Measurements from ENCODE around the gene GIMAP8. TPM values are rescaled to one million over a fixed set of nuclear protein-coding genes. Genes with fewer than 3 reads are reported as not detected.

The GIMAP8 gene
- total RNA-seq, 2 experiments from 2014 or later: 2.9 to 3.8 TPM

DNA sequence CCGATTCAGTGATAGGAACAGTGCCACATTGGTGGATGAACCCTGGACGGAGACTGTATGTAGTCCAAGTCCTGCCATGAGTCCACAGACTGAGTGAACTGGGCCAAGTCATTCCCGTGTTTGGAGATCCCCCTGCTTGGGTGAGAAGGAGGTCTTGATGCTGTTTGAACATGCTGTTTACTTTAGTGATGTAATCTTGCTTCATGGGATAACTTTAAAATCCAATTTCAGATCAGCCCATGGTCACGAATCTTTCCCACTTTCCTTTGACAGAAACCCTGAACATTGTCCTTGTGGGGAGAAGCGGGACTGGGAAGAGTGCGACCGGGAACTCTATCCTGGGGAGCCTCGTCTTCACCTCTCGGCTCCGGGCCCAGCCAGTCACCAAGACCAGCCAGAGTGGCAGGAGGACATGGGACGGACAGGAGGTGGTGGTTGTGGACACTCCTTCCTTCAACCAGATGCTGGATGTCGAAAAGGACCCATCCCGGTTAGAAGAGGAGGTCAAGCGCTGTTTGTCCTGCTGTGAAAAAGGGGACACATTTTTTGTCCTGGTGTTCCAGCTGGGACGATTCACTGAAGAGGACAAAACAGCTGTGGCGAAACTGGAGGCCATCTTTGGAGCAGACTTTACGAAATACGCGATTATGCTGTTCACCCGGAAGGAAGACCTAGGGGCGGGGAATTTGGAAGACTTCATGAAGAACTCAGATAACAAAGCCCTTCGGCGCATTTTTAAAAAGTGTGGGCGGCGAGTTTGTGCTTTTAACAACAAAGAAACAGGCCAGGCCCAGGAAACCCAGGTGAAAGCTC is 26.6 kb downstream of the GIMAP8 start:
- Mint-ChIP-seq H3K27ac (peak overlapping the region; percentile 97), H3K4me3 (peak overlapping the region; percentile 25), H3K4me1 (ENCODE audit: low read depth) (peaks cover 93% of the 10 kb centered on the region), H3K27me3 (no peaks in the 10 kb centered on the region), H3K9me3 (peaks cover 9% of the 10 kb centered on the region), H3K36me3 (ENCODE audit: low read depth) (peaks cover 74% of the 10 kb centered on the region)
- DNase-seq (peak in 5 of 14 experiments; percentile 34 to 63 (median 39)), ATAC-seq (ENCODE audit: poor library complexity) (no peak)
- H3K4me1 ChIP-seq (ENCODE audit: insufficient read depth, low read length): peaks cover 76% of the 10 kb centered on the region
- no peaks in the 10 kb centered on the region for H3K27me3 ChIP-seq (ENCODE audit: control insufficient read depth in 1 of 2, insufficient read depth in 2 of 2, low read length in 2 of 2)
- H3K4me3 ChIP-seq (ENCODE audit: low read length): no peak overlapping the region
- peak overlapping the region; percentile 92 to 95 for H3K27ac ChIP-seq (ENCODE audit: low read depth in 1 of 2, low read length in 2 of 2)
- POLR2A ChIA-PET: interaction anchor here (0.7 to 10.4 kb wide), 6 partner anchors 11 to 269 kb away, joined by 3 to 312 read pairs (median 6); partner anchors contain the start of genes GIMAP7 and GIMAP8
- intact Hi-C loops (cut with DNase I, micrococcal nuclease): no loop called here
- CTCF ChIA-PET: interaction anchor here (0.9 to 1.9 kb wide), 2 partner anchors 28 to 37 kb away, joined by 4 read pairs; partner anchors contain the start of gene GIMAP7
- TF ChIP-seq, protein P1, sequence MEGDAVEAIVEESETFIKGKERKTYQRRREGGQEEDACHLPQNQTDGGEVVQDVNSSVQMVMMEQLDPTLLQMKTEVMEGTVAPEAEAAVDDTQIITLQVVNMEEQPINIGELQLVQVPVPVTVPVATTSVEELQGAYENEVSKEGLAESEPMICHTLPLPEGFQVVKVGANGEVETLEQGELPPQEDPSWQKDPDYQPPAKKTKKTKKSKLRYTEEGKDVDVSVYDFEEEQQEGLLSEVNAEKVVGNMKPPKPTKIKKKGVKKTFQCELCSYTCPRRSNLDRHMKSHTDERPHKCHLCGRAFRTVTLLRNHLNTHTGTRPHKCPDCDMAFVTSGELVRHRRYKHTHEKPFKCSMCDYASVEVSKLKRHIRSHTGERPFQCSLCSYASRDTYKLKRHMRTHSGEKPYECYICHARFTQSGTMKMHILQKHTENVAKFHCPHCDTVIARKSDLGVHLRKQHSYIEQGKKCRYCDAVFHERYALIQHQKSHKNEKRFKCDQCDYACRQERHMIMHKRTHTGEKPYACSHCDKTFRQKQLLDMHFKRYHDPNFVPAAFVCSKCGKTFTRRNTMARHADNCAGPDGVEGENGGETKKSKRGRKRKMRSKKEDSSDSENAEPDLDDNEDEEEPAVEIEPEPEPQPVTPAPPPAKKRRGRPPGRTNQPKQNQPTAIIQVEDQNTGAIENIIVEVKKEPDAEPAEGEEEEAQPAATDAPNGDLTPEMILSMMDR (IDR thresholded peaks at IDR 0.05): no peak
- H3K9me3 ChIP-seq (ENCODE audit: control insufficient read depth in 1 of 2, insufficient read depth in 1 of 2, low read length in 2 of 2): peaks cover 0 to 4% of the 10 kb centered on the region in 2 experiments
- peaks cover 62% of the 10 kb centered on the region for H3K36me3 ChIP-seq (ENCODE audit: insufficient read depth, low read length)

DNA sequence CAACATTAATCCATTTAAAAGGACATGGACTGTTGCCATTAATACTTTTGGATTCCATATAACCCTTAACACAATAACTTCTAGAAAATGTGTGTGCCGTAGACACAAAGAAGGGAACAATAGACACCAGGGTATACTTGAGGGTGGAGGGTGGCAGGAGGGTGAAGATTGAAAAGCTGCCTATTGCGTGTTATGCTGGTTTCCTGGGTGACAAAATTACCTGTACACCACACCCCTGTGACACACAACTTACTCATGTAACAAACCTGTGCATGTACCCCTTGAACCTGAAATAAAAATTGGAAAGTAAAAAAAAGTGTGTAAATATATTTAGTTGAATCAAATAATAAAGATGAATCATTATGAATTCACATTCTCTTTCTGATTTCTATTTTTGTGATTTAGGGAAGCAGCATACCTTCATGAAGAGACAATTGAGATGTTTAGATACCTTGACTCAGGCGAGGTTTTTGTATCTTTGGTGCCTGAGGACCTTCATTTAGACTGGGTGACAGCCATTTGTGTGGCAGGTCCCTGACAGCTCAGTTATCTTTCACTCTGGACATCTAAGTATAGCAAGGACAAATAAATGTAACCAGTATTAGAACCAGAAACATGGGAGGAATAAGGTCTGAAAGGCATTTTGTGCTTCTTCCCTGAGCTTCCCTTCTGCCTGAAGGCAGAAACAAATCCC is 28.7 kb downstream of the GIMAP8 start:
- Mint-ChIP-seq H3K36me3 (ENCODE audit: low read depth) (peaks cover 53% of the 10 kb centered on the region), H3K27ac (peak overlapping the region; percentile 97), H3K9me3 (peaks cover 9% of the 10 kb centered on the region), H3K4me1 (ENCODE audit: low read depth) (peaks cover 93% of the 10 kb centered on the region), H3K27me3 (no peaks in the 10 kb centered on the region), H3K4me3 (peak overlapping the region; percentile 68)
- peak; percentile 73 for ATAC-seq (ENCODE audit: poor library complexity)
- DNase-seq: peak in 11 of 14 experiments; percentile 28 to 87 (median 56)
- Histone ChIP-seq H3K9me3 (ENCODE audit: control insufficient read depth in 1 of 2, insufficient read depth in 1 of 2, low read length in 2 of 2) (peaks cover 0 to 4% of the 10 kb centered on the region in 2 experiments), H3K4me3 (ENCODE audit: low read length) (no peak overlapping the region), H3K36me3 (ENCODE audit: insufficient read depth, low read length) (peaks cover 42% of the 10 kb centered on the region), H3K4me1 (ENCODE audit: insufficient read depth, low read length) (peaks cover 75% of the 10 kb centered on the region), H3K27me3 (ENCODE audit: control insufficient read depth in 1 of 2, insufficient read depth in 2 of 2, low read length in 2 of 2) (no peaks in the 10 kb centered on the region), H3K27ac (ENCODE audit: low read depth in 1 of 2, low read length in 2 of 2) (peak overlapping the region; percentile 92 to 95)
- ChIA-PET POLR2A (interaction anchor here (0.6 to 10.4 kb wide), 7 partner anchors 8 to 206 kb away, joined by 3 to 312 read pairs (median 6); partner anchors contain the start of genes GIMAP2, GIMAP7 and GIMAP8), CTCF (interaction anchor here (0.9 to 1.6 kb wide), 3 partner anchors 30 to 278 kb away, joined by 3 to 8 read pairs (median 5); partner anchors contain the start of gene GIMAP7)
- intact Hi-C loops (cut with DNase I, micrococcal nuclease): loop anchor here (2.0 kb wide), 2 partner anchors 14 to 28 kb away; partner anchors contain the start of gene GIMAP8 (in 2 of the 2)
- TF ChIP-seq, protein P1 (IDR thresholded peaks at IDR 0.05): no peak

All from CD4-positive, alpha-beta T cell (primary cell).